HG03575 (cell line): Measurements from ENCODE around the gene GNAT1.

Experiments
- ATAC-seq: cut with Tn5 transposase; IDR thresholded peaks from one replicate; pipeline ENCODE4 v1.9.1; 2021; ENCODE audit not compliant: unreplicated experiment, insufficient number of reproducible peaks, low FRiP score; ENCODE audit errors: extremely low read depth

The GNAT1 gene

GRCh38 chr3:50173685-50174516 lies 17.5 kb upstream of the GNAT1 start:
- ATAC-seq: no peak

GRCh38 chr3:50174517-50174895 lies 16.9 kb upstream of the GNAT1 start:
- ATAC-seq: no peak

- no peak for ATAC-seq
Measured at GRCh38 chr3:50174947-50175524, 16.4 kb upstream of the GNAT1 start.

- no peak for ATAC-seq
Measured at GRCh38 chr3:50177346-50177745, 14.1 kb upstream of the GNAT1 start.

- ATAC-seq: no peak
Measured at GRCh38 chr3:50179710-50180109, 11.7 kb upstream of the GNAT1 start.

GRCh38 chr3:50181985-50182384 lies 9.4 kb upstream of the GNAT1 start:
- ATAC-seq: no peak

GRCh38 chr3:50182533-50183099 lies 8.8 kb upstream of the GNAT1 start:
- no peak for ATAC-seq

- no peak for ATAC-seq
Measured at GRCh38 chr3:50183755-50184154, 7.7 kb upstream of the GNAT1 start.

GRCh38 chr3:50184242-50184978 lies 7.0 kb upstream of the GNAT1 start:
- ATAC-seq: no peak

GRCh38 chr3:50185230-50185629 lies 6.2 kb upstream of the GNAT1 start:
- no peak for ATAC-seq

- no peak for ATAC-seq
Measured at GRCh38 chr3:50186096-50186495, 5.3 kb upstream of the GNAT1 start.

GRCh38 chr3:50187750-50188149 lies 3.7 kb upstream of the GNAT1 start:
- ATAC-seq: no peak

GRCh38 chr3:50189274-50189673 lies 2.1 kb upstream of the GNAT1 start:
- no peak for ATAC-seq

- no peak for ATAC-seq
Measured at GRCh38 chr3:50189989-50190388, 1.4 kb upstream of the GNAT1 start.

- no peak for ATAC-seq
Measured at GRCh38 chr3:50192124-50192523, 714 bp downstream of the GNAT1 start.

GRCh38 chr3:50192689-50193141 lies 1.3 kb downstream of the GNAT1 start:
- no peak for ATAC-seq

- ATAC-seq: no peak
Measured at GRCh38 chr3:50193286-50193685, 1.9 kb downstream of the GNAT1 start.

GRCh38 chr3:50193746-50194127 lies 2.3 kb downstream of the GNAT1 start:
- no peak for ATAC-seq

GRCh38 chr3:50194128-50194902 lies 2.9 kb downstream of the GNAT1 start:
- no peak for ATAC-seq
